HepG2 (cell line): ENCODE results near the gene TREH. TPM values are rescaled to one million over a fixed set of nuclear protein-coding genes. Genes with fewer than 3 reads are reported as not detected.

Experiments
- ATAC-seq: fragments of 200-7000 bp; cut with Tn5 transposase; 3 replicates; pipeline ENCODE4 v1.9.1; 2020; ENCODE audit warnings: mild to moderate bottlenecking, moderate library complexity
- BruUV-seq: library from RNA; stranded (reverse); fragments of 400-500 nt; replicated peaks from 2 replicates; lab custom pipeline; 2021; lab: Mats Ljungman, UMichigan
- CTCF ChIA-PET: fragments of 300-600 bp; formaldehyde crosslinking; extraction: SDS; loops from one replicate; lab custom pipeline; 2021; ENCODE audit warnings: low total read pairs, inconsistent platforms, low intra/inter-chr PET ratio; lab: Yijun Ruan, JAX
- POLR2A ChIA-PET: fragments of 350-600 bp; sonication (Branson Sonifier 250); formaldehyde crosslinking; loops from one replicate; lab custom pipeline; 2020; ENCODE audit warnings: antibody characterized with exemption, inconsistent platforms; lab: Yijun Ruan, JAX
- DNase-seq: peaks from one replicate; pipeline ENCODE4 v3.0.0-alpha.2; 2015; ENCODE audit warnings: low spot score
- FAIRE-seq: peaks from 3 replicates; lab custom pipeline; 2011; peaks lifted over from hg19 to GRCh38; lab: Jason Lieb, UNC
- H2AFZ ChIP-seq: one replicate; pipeline ENCODE4 v1.6.1; 2011; ENCODE audit warnings: low read length, inconsistent platforms
- H3K27ac ChIP-seq: fragments of 300-600 bp; 3 replicates; pipeline ENCODE4 v1.8.0; 2011; ENCODE audit warnings: mixed run types, mild to moderate bottlenecking, mixed read lengths, low read length, inconsistent platforms; ENCODE audit not compliant: insufficient read depth; ENCODE audit errors: extremely low read length
- H3K27me3 ChIP-seq, 2 experiments: fragments of 200-600 bp in 1 of 2; 2 replicates in 1 of 2; 3 replicates in 1 of 2; pipeline versions ENCODE4 v1.6.0 to v1.8.0; 2011; ENCODE audit warnings: low read length in 2 of 2, mild to moderate bottlenecking in 2 of 2, moderate library complexity in 2 of 2, inconsistent platforms in 1 of 2; ENCODE audit not compliant: insufficient read depth in 2 of 2, control insufficient read depth in 1 of 2
- H3K36me3 ChIP-seq, 2 experiments: fragments of 200-600 bp in 1 of 2; replicated peaks in 1 of 2; 2 replicates in 1 of 2; 3 replicates in 1 of 2; pipeline versions ENCODE4 v1.5.1 to v1.8.0; 2011; ENCODE audit warnings: low read length in 2 of 2, inconsistent platforms in 1 of 2; ENCODE audit not compliant: insufficient read depth in 2 of 2, control insufficient read depth in 1 of 2
- H3K4me1 ChIP-seq: 2 replicates; pipeline ENCODE4 v1.5.1; 2012; ENCODE audit warnings: low read length, inconsistent platforms; ENCODE audit not compliant: insufficient read depth
- H3K4me2 ChIP-seq: 2 replicates; pipeline ENCODE4 v1.6.0; 2011; ENCODE audit warnings: low read depth, low read length, inconsistent platforms
- H3K4me3 ChIP-seq, 3 experiments: fragments of 200-600 bp in 1 of 3; sonication (generic), shearing (Covaris generic) in 1 of 3; replicated peaks in 1 of 3; 2 replicates each; pipeline ENCODE4 v1.5.1; 2011 to 2016; ENCODE audit warnings: low read length in 3 of 3, inconsistent platforms in 2 of 3, low read depth in 2 of 3, mild to moderate bottlenecking in 2 of 3, control low read depth in 1 of 3, mixed read lengths in 1 of 3; ENCODE audit not compliant: insufficient read depth in 1 of 3
- H3K79me2 ChIP-seq: one replicate; pipeline ENCODE4 v1.6.1; 2011; ENCODE audit warnings: low read length, inconsistent platforms; ENCODE audit not compliant: insufficient read depth
- H3K9ac ChIP-seq: 2 replicates; pipeline ENCODE4 v1.6.0; 2011; ENCODE audit warnings: mild to moderate bottlenecking, low read depth, low read length, inconsistent platforms; ENCODE audit not compliant: insufficient read depth
- H3K9me3 ChIP-seq: 2 replicates; pipeline ENCODE4 v1.5.1; 2012; ENCODE audit warnings: mild to moderate bottlenecking, low read length
- H4K20me1 ChIP-seq: 2 replicates; pipeline ENCODE4 v1.6.0; 2011; ENCODE audit warnings: inconsistent platforms, mild to moderate bottlenecking, low read length, moderate library complexity; ENCODE audit not compliant: insufficient read depth
- BRF2 ChIP-seq: sonication (generic); formaldehyde crosslinking; IDR thresholded peaks from 2 replicates; pipeline ENCODE4 v1.8.1; 2022; ENCODE audit warnings: mild to moderate bottlenecking, missing genetic modification reagents
- MIER3 ChIP-seq: IDR thresholded peaks from 2 replicates; pipeline ENCODE4 v1.6.1; 2016; ENCODE audit warnings: missing compliant biosample characterization, borderline replicate concordance
- ZNF687 ChIP-seq: sonication (generic); formaldehyde crosslinking; IDR thresholded peaks from 2 replicates; pipeline ENCODE4 v1.5.1; 2020; ENCODE audit warnings: mild to moderate bottlenecking, missing genetic modification reagents, moderate library complexity
- WGBS: methylation state at CpG from one replicate; pipeline ENCODE4 v1.1.6; 2017; ENCODE audit warnings: low lambda C conversion rate; 5-methylcytosine and 5-hydroxymethylcytosine counted together
- in situ Hi-C: cut with HindIII; loops from 2 replicates; pipeline ENCODE4 v1.10.0; 2017; ENCODE audit warnings: low pct_unique_long_range_greater_than_20kb; ENCODE audit not compliant: extremely low pct_ligation_motif_present
- intact Hi-C: fragments of 100-400 bp; cut with micrococcal nuclease; formaldehyde crosslinking; loops from one replicate; pipeline ENCODE4 v1.10.0; 2022; ENCODE audit not compliant: unreplicated experiment
- polyA plus RNA-seq, 8 experiments: library from polyadenylated mRNA; depleted of rRNA in 3 of 8; stranded (reverse) in 7 of 8; unstranded in 1 of 8; fragments of >200 nt; fragmentation: Illumina TruSeq in 4 of 8; extraction: Trizol in 4 of 8; gene quantifications; 2 replicates each; pipeline versions ENCODE4 v1.2.1 to v1.2.3, GENCODE V29; 2011 to 2016; ENCODE audit warnings: low read depth in 4 of 8, missing spikeins in 1 of 8, mixed read lengths in 1 of 8; ENCODE audit not compliant: insufficient read depth in 1 of 8
- total RNA-seq, 5 experiments: library from RNA; depleted of rRNA; stranded (reverse); fragments of >200 nt; fragmentation: Illumina TruSeq; extraction: Trizol; gene quantifications; 2 replicates each; pipeline ENCODE4 v1.2.3, GENCODE V29; 2016; ENCODE audit warnings: low read depth in 1 of 5

TREH gene
- total and polyA plus RNA-seq, 2 of the 13 experiments (the other 11 are each of a cell fraction or from before 2014, with no cell fraction given) = 0.53 to 0.86 TPM

GRCh38 chr11:118650366-118650765 is 29.1 kb downstream of the TREH start:
- CTCF ChIA-PET = no interaction called here
- intact Hi-C loops (no loop called here), in situ Hi-C loops (no loop called here)
- H3K27me3 ChIP-seq = no peaks in the 10 kb centered on the region
- 98% methylated on average over 8 of the region's 8 CpGs for WGBS
- BruUV-seq = no TSS peak
- ATAC-seq (no peak), FAIRE-seq (no peak), DNase-seq (no peak)
- no peak overlapping the region for H3K4me3 ChIP-seq
- POLR2A ChIA-PET = interaction anchor here (1.0 kb wide), 1 partner anchor 29 kb away, joined by 4 read pairs; no protein-coding TSS in a partner anchor
- H2AFZ ChIP-seq = no peak overlapping the region
- H3K27ac ChIP-seq = no peak overlapping the region
- no peaks in the 10 kb centered on the region for H3K9me3 ChIP-seq
- peaks cover 22% of the 10 kb centered on the region for H3K4me1 ChIP-seq
- peaks cover 16 to 27% of the 10 kb centered on the region in 2 experiments; a peak in 4 of 5 replicates for H3K36me3 ChIP-seq
- H3K9ac ChIP-seq = no peak overlapping the region
- no peaks in the 10 kb centered on the region for H3K79me2 ChIP-seq
- no peak overlapping the region for H3K4me2 ChIP-seq
- no peaks in the 10 kb centered on the region for H4K20me1 ChIP-seq
- TF ChIP-seq ZNF687 (CRISPR knock-in tag) (peak; percentile 32), MIER3 (0 out of 2 replicates have a peak, but pooled peaks have one; percentile 1), BRF2 (CRISPR knock-in tag) (no peak)
